Body of pancreas (tissue), 4 donors: ENCODE measurements around the gene SMIM44. TPM values are rescaled to one million over a fixed set of nuclear protein-coding genes. Genes with fewer than 3 reads are reported as not detected.

Source experiments
- ATAC-seq: fragments of 150-250 bp; one replicate; pipeline ENCODE4 v1.9.1; 2016
- DNase-seq, 4 donors: peaks; one replicate each; pipeline ENCODE4 v3.0.0-alpha.2; 2019
- H3K27ac ChIP-seq, 4 donors: fragments of 200-600 bp; sonication (generic); 1 replicate in 3 of 4; 2 replicates in 1 of 4; pipeline versions ENCODE4 v1.5.1 to v1.6.1; 2016 to 2019; ENCODE audit warnings: mild to moderate bottlenecking in 1 of 4, mixed read lengths in 1 of 4, moderate library complexity in 1 of 4
- H3K27me3 ChIP-seq, 2 donors: fragments of 200-600 bp; sonication (generic); one replicate each; pipeline ENCODE4 v1.6.0; 2016; ENCODE audit warnings: mild to moderate bottlenecking in 1 of 2
- H3K36me3 ChIP-seq, 2 donors: fragments of 200-600 bp; sonication (generic); replicated peaks in 1 of 2; 2 replicates each; pipeline ENCODE4 v1.5.1; 2016; ENCODE audit warnings: low read depth in 2 of 2; ENCODE audit not compliant: insufficient read depth in 1 of 2
- H3K4me1 ChIP-seq: fragments of 200-600 bp; sonication (generic); one replicate; pipeline ENCODE4 v1.6.0; 2016
- H3K4me3 ChIP-seq, 2 donors: fragments of 200-600 bp; sonication (generic); 1 replicate in 1 of 2; 2 replicates in 1 of 2; pipeline ENCODE4 v1.5.1; 2016 to 2019
- H3K9me3 ChIP-seq, 3 donors: fragments of 200-600 bp; sonication (generic); 1 replicate in 2 of 3; 2 replicates in 1 of 3; pipeline ENCODE4 v1.5.1; 2016
- CTCF ChIP-seq, 7 experiments: fragments of 450-650 bp in 4 of 7; fragments of 200-600 bp in 3 of 7; sonication (generic) in 3 of 7; IDR thresholded peaks; one replicate each; pipeline ENCODE4 v1.5.1; 2016 to 2019; ENCODE audit warnings: antibody characterized with exemption in 7 of 7
- POLR2A ChIP-seq, 3 donors: fragments of 450-650 bp; IDR thresholded peaks; one replicate each; pipeline ENCODE4 v1.6.1; 2016; ENCODE audit warnings: antibody characterized with exemption in 3 of 3, mild to moderate bottlenecking in 2 of 3
- WGBS, 2 donors: methylation state at CpG; one replicate each; pipeline ENCODE4 v1.1.5; 2017; 5-methylcytosine and 5-hydroxymethylcytosine counted together
- intact Hi-C: fragments of 100-400 bp; cut with DNase I; formaldehyde crosslinking; loops from one replicate; pipeline ENCODE4 v1.15.1; 2023
- total RNA-seq, 2 donors: library from RNA; depleted of rRNA; stranded (reverse); fragments of >200 nt; gene quantifications; one replicate each; pipeline ENCODE4 v1.1.0, GENCODE V29; 2016

The SMIM44 gene
- total RNA-seq, 2 donors from 2014 or later = not detected

- Histone ChIP-seq H3K36me3 (no peaks in the 10 kb centered on the region), H3K27me3 (no peaks in the 10 kb centered on the region), H3K4me1 (peaks cover 25% of the 10 kb centered on the region), H3K9me3 (no peaks in the 10 kb centered on the region), H3K4me3 (no peak overlapping the region), H3K27ac (no peak overlapping the region)
- intact Hi-C loops = no loop called here
- ATAC-seq (no peak), DNase-seq (no peak)
- 75 to 85% methylated on average over 2 to 3 of the region's 3 CpGs for WGBS, 2 donors
- no peak for TF ChIP-seq CTCF (IDR thresholded peaks at IDR 0.05)
- no peak for TF ChIP-seq POLR2A (IDR thresholded peaks at IDR 0.05)
These were observed 18.5 kb upstream of the SMIM44 start for GRCh38 chr19:3501780-3502179.

GRCh38 chr19:3500429-3501101 lies 17.3 kb upstream of the SMIM44 start, which contains the start of gene DOHH:
DOHH (minus strand) TSS chr19:3500674; CDS start chr19:3496814, 3,860 bp downstream.
- Histone ChIP-seq H3K27ac (peak within 1 kb of the TSS; percentile 88 to 99 (median 97)), H3K36me3 (no peaks in the 10 kb centered on the region), H3K27me3 (no peaks in the 10 kb centered on the region), H3K4me3 (peak within 1 kb of the TSS; percentile 89 to 98), H3K4me1 (peaks cover 25% of the 10 kb centered on the region), H3K9me3 (no peaks in the 10 kb centered on the region)
- DNase-seq = peak; percentile 95 to 97 (median 96)
- 0% methylated on average over 8 to 52 of the region's 52 CpGs for WGBS, 2 donors
- peak in 2 of 3 donors; percentile 70 to 82 for TF ChIP-seq POLR2A (IDR thresholded peaks at IDR 0.05)
- no peak for TF ChIP-seq CTCF (IDR thresholded peaks at IDR 0.05)
- ATAC-seq = peak; percentile 96
- intact Hi-C loops = no loop called here

GRCh38 chr19:3499738-3500428 lies 16.6 kb upstream of the SMIM44 start:
- WGBS, 2 donors = 13 to 31% methylated on average over 10 to 18 of the region's 18 CpGs
- H3K9me3 ChIP-seq = no peaks in the 10 kb centered on the region
- H3K36me3 ChIP-seq = peaks cover 0 to 3% of the 10 kb centered on the region in 2 donors
- DNase-seq = no peak
- H3K27me3 ChIP-seq = no peaks in the 10 kb centered on the region
- H3K27ac ChIP-seq = peak overlapping the region in 3 of 4 donors; percentile 96 to 99 (median 98)
- peak overlapping the region; percentile 89 to 98 for H3K4me3 ChIP-seq
- TF ChIP-seq CTCF (IDR thresholded peaks at IDR 0.05) (no peak), POLR2A (IDR thresholded peaks at IDR 0.05) (no peak)
- peaks cover 18% of the 10 kb centered on the region for H3K4me1 ChIP-seq
- no peak for ATAC-seq
- intact Hi-C loops = no loop called here

- no peaks in the 10 kb centered on the region for H3K9me3 ChIP-seq
- H3K27ac ChIP-seq = no peak overlapping the region
- DNase-seq = no peak
- no peak overlapping the region for H3K4me3 ChIP-seq
- H3K36me3 ChIP-seq = peaks cover 0 to 3% of the 10 kb centered on the region in 2 donors
- H3K27me3 ChIP-seq = no peaks in the 10 kb centered on the region
- no peak for ATAC-seq
- intact Hi-C loops = no loop called here
- 96 to 97% methylated on average over 5 of the region's 5 CpGs for WGBS, 2 donors
- H3K4me1 ChIP-seq = peaks cover 17% of the 10 kb centered on the region
- no peak for TF ChIP-seq POLR2A (IDR thresholded peaks at IDR 0.05)
These were observed 14.7 kb upstream of the SMIM44 start for GRCh38 chr19:3497757-3498520.
